Cerebellar cortex (tissue), 1 donor: ENCODE measurements around the gene NDUFC1.
"Not testable (repeated sequence)": the region's sequence is repeated elsewhere in the genome, so short reads cannot be mapped to it uniquely, and the experiment has no call there.

Experiments
- DNase-seq: peaks from one replicate; pipeline ENCODE4 v3.0.0-alpha.2; 2015; ENCODE audit warnings: low spot score

Gene NDUFC1

DNA sequence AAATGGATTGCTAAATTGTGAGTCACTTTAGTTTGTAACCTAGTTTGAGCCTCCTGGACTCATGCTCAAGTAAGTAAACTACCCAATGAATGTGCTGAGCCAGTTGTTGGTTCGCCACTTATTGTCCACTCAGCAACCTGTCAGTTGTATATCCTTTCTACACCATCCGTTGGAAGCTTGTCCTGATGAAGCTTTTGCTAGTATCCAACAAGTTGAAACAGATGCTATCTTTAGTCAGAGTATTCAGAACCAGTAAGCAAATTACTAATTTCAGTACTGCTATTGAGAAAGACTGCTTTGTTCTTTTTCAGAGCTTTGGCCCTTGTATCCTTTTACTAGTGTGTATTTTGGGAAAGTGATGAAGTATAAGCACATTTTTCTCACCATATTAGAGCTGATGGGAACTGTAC, 5.3 kb downstream of the NDUFC1 start:
- no peak for DNase-seq

DNA sequence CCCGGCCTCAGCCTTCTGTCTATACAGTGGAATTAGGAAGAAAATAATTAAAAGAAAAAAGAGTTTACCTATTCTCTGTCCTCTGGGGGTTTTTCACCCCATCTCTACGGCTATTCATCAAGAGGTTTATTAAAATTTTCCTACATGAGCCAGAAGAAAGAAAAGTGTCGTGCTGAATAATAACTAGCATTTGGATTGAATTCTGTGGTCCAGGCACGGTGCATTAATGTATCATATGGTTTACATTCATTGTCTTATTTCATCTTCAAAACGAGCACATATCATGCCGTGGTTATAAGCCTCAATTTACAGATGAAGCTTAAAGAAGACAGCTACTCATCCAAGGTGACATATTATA, 6.4 kb downstream of the NDUFC1 start:
- no peak for DNase-seq

DNA sequence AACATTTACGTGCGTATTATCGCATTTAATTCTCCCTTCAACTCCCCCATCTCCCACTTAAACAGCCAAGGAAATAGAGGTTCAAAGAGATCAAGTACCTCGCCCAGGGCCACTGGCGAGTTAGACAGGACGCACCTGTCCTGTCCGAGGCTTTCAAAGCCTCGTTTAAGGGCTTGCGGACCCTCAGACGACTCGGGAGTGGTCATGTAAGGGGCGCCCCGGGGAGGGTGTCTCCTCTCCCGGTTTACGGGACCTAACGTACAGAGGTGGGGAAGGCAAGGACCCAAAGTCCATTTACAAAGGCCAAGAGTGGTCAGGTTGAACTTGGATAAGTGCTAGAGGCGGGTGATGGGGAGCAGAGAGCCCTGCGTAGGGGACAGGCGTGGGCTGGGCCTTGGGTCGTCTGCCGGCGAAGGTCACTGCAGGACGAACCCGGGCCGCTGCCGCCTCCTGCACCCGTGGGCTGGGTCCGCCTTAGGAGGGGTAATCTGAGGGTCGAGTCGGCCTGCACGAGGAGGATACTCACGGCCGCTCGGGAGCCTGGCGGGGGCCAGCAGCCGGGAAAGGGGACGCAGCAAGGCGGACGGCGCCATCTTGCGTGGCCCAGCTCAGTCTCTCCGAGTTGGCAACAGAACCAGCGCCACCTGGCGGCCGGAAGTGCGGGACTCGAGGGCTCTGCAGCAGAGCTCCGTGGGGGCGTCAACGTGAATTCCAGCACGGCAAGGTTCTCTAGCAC, 6.9 kb downstream of the NDUFC1 start:
- DNase-seq = peak; percentile 94

DNA sequence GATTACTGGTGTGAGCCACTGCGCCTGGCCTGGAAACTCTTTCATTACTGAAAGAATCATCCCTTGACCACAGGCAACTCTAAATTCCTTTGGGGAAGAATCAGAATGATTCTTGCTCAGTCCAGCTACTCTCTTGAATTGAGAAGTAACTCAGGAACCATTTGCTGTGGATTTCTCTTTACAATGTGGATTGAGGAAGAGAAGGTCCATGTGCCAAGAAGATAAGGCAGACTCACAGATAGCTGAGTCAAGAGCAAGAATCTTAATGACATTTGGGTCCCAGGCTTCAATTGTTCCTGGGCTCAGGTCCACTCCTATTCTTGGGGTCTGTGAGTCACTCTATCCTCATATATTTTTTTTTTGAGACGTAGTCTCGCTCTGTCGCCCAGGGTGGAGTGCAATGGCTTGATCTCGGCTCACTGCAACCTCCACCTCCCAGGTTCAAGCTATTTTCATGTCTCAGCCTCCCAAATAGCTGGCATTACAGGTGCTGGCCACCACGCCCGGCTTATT, 16.0 kb downstream of the NDUFC1 start:
- DNase-seq = no peak

DNA sequence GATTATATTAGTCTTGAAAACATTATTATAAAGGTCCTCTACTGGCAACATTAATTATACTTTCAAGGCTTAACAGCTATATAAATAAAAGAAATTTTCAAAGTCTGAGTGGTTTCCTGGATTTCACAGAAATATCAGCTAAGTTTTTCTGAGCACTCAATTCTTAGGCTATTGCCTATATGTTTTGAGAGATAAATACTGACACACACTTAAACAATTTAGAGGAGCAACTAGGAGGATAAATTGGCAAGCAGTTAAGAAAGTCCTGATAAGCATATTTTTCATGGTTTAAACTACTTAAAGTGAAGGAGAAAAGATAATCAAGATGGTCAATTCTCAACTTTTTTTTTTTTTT, 19.6 kb downstream of the NDUFC1 start:
- no peak for DNase-seq

DNA sequence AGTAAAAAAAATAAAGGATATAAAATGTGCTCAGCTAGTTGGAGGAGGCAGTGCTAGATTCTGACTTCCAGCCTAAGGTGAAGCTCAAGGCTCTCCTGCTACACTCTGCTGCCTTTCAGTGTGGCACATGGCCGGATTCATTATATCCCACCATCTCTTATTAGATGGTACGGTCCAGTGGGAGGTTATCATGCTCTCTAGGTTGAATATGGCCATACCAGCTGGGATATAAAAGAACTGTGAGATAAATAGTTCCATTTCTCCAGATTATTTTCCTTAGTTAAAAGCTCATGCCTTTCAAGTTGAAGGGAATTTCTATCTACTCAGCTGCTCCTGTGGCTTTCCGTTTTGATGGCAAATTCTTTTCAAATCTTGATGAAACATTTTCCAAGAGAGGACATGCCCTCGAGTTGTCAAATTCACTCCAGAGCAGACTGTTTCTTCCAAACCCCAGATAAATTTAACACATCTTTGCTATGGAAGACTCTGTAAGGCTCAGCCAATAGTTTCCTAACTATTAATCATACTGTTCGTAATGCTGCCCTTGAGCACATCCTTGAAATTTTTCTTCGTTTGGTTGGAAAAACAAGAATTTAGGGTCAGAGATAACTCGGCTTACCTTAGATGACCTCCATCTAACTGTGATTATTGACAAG, 20.1 kb downstream of the NDUFC1 start:
- no peak for DNase-seq

DNA sequence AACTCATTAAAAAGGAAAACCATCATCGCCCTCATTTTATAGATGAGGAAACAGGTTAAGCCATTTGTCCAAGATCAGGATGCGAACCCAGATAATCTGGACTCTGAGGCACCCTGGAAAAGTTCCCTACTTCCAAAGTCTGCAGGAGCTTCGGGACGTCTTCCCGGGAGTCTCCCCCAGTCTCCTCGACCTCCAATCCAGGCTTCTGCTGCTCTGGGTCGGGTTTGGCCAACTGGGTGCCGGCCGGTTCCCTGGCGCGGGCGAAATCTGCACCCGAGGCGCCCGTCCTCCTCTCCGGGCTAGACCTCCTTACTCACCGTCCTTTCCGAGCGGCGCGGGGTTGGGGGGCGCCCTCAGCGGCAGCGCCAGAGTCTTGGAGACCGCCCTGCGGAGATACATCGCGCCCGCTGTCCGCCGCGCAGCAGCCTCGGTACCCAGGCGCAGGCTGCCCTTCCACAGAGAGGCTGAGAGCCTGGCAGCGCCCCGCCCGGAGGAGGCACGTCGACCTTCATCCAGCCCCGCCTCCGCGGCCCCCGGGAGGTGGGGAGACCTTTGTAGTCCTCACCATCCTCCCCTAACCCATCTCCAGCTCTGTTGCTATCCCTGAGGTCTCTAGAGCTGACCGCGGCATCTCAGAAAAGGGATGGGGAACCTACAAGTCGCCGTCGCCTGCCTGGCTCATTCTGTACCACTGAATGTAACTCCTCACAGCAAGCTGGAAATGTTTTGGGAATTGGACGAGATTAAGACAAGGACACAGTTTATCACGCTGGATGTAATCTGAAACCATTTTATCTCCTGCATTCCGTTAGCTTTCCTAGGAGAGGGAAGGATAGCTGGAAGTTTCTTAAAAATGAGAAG, 22.3 kb downstream of the NDUFC1 start, which contains the start of gene MGARP:
Gene MGARP (minus strand): TSS at position 466 of the 861 bp plus-strand sequence. CDS start 67 bp downstream, at position 399.
- DNase-seq = peak; percentile 75

DNA sequence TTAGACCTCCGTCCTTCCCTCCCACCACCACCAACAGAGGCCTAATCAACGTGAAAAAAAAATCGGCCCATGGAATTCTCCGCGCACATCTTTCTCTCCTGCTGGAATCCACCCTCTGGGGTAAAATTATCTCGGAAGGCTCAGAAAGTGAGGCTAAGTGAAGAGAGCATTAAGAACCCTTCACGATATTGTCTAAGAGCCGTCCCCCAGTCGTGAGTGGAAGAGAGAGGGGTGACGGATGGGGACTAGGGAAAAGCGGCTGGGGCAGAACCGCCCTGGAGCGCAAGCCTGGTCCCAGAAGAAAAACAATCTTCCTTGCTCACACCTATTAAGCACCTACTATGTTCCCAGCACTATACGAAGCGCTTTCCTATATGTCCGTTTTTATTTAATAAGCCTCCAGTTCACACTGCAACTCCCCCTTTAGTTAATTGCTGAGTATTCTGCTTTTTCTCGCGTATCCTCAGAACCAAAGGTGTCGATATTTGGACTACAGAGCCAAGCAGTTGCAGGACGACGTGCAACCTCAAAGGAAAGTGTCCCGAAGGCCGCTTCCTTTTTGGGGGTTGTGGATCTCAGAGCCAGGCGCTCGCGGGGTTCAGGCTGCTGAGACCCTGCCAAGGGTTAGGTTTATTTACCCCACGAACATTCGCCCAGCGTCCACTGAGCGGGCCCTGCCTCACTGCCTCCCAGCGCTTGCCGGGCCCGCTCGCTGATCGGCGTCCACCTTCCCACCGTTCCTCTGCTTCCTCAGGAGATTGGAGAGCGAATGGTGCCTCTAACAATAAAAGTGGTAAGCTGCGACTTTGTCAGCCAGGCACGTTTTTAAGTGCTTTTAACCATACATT, 23.1 kb downstream of the NDUFC1 start:
- peak; percentile 35 for DNase-seq

DNA sequence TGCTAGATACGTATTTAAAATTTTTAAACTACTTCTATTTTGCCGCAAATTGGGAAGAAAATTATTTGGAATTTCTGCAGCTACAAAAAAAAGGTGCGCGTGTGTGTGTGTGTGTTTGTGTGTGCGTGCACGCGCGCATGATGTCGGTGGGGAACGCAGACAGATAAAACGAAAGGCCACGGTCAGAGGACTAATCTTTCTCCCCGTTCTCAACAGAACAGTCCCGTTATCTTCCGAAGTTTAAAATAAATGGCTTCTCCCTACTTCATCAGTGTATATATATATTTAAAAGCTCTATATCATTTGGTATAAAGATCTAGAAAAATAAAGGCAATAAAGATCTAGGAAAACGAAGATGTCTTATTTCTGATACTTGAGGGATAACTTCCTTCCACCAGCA, 23.8 kb downstream of the NDUFC1 start:
- no peak for DNase-seq

DNA sequence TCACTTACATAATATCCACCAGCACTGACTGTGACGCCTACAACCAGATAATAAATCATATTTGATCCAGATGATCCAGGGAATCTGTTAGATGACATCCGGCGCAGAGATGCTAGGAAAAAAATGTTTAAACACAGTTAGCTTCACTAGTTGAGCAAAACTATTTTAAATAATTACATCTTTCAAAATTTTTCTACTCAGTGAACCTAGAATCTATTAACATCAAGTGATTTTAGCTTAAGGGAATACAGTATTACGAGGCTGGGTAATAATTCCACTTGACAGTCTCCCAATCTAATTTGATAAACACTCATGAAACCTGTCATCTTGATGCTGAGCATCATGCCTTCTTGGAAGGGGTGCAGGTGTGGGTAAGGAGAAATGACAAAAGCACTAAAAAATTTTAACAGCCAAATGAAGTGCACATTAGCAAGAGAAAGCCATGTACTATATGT, 27.0 kb downstream of the NDUFC1 start:
- DNase-seq = peak; percentile 25

DNA sequence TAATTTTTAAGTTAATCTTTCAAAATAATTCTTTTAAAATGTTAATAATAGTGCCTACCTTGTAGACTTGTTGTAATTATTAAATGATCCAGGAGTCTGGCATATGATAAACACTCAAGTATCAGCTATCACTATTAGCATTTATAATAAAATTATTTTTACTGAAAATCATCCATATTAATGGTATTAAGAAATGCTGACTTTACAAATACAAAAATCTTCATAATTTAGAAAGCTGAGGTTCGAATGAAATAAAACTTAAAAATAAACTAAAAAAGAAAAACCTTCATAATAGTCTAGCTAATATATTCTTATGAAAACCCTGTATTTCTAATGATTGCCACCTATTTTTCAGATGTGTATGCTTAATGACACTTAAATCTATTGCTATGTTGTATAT, 27.5 kb downstream of the NDUFC1 start:
- no peak for DNase-seq

DNA sequence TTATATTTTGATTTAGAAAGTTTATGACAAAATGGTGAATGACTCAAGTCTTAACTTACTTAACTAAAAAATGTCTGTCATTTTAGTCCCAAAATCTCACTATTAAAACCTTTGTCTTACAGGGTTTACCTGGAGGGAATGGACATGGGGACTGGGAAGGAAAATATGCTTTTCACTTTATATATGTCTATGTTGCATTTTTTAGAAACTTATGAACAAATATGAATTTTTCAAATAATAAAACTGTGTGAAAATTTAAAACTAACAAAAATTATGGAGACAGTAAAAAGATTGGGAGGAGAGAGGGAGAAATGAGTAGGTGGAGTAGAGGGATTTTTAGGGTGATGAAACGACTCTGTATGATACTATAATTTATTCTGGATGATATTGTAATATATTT, 28.4 kb downstream of the NDUFC1 start:
- DNase-seq = no peak

DNA sequence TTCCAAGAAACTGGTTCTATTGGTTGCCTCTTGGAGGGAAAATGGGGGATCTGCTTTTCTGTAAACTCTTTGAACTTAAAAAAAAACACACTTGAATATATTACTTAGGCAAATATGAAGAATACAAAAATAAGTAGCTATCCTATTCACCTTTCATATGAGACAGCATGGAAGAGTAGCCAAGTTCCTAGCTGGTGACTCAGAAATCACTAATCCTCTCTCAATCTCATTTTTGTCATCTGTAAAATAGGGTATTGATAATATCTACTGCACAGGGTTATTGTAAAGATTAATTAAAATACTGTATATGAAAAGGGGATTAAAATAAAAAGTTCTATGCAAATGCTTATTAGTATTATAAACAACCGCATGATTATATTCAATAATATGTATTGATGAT, 35.0 kb downstream of the NDUFC1 start:
- DNase-seq = no peak

DNA sequence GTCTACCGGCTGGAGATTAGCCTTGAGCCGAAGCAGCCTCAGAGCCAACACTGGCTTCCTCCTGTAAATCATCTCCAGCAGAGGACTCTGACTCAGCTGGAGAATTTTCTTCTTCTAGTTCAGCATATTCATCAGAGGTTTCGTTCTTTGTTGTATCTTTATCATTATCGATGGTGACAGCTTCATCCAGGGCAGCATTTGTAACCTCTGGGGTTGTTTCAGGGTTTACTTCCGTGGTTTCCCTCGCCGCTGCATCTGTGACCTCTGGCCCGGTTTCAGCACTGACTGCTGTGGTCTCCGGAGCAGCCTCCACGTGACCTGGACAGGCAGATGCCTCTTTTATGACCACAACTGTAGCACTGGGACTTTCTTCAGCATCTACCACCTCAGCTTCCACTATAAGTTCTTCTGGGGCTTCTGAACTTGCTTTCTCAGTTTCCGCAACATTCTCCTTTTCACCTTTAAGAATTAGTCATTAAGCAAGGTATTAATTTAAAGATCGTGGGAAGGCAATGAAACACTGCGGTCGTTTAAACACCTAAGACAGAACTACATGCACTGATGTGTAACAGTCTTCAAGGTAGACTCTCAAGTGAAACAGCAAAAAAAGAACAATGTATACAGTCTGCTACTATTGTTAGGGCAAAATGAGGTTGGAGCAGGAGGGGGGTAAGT, 35.6 kb downstream of the NDUFC1 start:
- DNase-seq = peak; percentile 22

DNA sequence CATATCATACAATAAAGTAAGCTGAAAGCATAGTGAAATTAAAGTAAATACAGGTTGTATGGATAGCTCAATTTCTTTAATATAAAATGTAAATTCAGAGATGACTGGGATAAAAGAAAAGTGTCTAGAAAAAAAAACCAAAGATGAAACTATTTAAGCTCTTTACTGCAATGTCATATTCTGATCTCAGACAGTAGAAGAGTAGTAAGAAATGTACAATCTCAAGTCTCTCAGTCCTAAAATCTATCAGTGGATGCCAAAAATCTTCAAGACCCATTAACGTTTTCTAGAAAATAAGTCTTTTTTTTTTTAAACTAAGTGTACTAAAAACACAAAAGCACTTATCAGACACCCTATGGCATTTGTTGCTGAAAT, 36.1 kb downstream of the NDUFC1 start:
- no peak for DNase-seq

DNA sequence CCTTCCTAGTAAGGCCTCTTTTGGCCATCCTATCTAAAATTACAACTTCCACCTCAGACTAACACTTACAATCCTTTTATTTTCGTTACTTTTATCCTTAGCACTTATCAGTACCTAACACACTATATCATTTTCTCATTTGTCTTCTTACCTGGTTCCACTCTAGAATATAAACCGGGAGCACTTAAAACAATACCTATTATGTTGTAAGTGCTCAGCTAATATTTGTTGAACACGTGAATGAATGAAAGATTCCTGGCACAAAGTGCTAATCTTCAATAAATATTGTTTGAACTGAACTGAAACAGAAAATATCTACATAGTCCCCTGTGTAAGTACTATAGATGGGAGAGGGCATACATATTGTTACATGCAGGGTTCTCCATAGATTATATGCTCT, 36.6 kb downstream of the NDUFC1 start:
- DNase-seq = no peak

DNA sequence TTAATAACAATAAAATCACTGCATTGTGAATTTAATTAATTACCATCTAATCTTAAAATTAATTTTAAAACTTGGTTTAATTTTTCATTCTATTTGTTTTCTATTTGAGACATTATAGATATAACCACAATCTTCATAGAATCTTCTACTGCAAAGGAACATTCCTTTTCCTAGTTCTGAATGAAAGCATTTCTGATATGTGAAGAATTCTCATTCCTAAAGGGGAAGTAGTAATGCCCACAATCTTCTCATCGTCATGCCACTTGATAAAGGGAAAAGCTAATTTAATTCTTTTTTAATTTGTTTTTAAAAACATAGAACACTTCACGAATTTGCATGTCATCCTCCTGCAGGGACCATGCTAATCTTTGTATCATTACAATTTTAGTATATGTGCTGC, 45.9 kb downstream of the NDUFC1 start:
- no peak for DNase-seq

DNA sequence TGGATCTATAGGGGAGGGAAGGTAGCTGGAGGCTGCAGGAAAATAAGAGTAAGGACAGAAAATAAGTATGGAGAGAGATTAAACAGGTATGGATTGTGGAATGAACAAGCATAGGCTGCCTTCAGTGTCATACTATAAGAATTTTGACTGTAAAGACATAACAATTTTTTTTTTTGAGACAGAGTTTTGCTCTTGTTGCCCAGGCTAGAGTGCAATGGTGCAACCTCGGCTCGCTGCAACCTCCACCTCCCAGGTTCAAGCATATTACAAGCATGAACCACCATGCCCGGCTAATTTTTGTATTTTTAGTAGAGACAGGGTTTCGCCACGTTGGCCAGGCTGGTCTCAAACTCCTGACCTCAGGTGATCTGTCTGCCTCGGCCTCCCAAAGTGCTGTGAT, 46.7 kb downstream of the NDUFC1 start:
- not testable (repeated sequence) for DNase-seq

DNA sequence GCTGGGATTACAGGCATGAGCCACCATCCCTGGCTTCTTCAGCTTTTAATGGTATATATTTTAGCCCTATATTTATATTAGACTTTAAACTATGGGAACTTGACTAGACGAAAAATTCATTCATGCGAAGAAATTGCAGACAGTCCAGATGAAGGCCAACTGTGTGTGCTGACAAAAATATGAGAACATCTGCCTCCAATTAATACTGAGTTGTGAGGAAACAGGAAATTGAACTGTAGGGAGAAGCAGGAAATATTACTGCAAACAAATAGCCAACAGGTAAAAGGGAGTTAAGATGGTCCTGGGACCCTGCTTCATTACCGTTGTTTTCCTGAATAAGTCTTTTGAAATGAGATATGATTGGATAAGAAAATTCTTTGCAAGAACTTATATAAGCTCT, 48.6 kb downstream of the NDUFC1 start:
- DNase-seq = no peak

DNA sequence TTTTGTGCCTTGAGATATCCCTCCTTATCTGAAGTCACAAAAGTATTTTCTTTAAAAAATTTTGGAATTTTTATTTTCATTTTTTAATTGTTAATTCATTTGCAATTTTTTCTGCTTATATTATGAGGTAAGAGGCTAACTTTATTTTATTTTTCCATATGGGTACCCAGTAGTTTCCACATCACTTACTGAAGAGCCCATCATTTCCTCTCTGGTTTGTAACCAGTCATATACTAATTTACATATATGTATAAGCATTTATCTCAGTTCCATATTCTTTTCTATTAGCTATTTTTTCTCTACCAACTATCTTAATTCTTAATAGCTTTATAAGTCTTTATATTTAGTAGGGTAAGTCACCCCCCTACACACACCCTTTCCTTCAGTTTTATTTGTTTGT, 49.2 kb downstream of the NDUFC1 start:
- no peak for DNase-seq

DNA sequence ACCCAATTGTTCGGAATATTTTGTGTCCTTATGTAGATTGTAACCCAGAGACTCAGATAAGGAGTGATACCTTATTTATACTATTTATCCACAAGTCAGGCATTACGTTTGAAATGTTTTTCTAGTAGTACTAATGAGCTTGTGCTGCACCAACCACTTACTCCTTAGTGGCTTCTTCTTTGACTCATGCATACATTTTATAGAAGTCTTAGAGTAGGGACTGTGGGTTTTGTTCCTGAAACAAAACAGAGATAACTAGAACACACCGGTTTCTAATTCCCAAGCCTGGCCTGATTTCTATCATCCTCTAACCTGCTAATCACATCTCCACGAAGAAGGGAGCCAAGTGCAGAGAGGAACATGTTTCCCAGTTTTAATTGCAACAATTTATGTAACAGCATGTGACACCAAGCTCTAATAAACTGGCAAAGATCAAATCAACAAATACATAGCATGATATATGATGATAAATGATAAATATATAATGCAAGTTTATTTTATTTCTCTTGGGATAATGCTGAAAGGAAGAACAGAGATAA, 54.5 kb downstream of the NDUFC1 start:
- DNase-seq = no peak
